Rectal smooth muscle tissue (tissue), 1 donor: ENCODE results near the gene MTFP1.
"Not testable (repeated sequence)": the region's sequence is repeated elsewhere in the genome, so short reads cannot be mapped to it uniquely, and the experiment has no call there.

Source experiments
- H3K27ac ChIP-seq: one replicate; pipeline ENCODE4 v1.7.0; 2013; ENCODE audit warnings: low read depth, low read length, inconsistent platforms
- H3K27me3 ChIP-seq: one replicate; pipeline ENCODE4 v1.7.0; 2013; ENCODE audit warnings: low read length; ENCODE audit not compliant: control insufficient read depth, insufficient read depth
- H3K36me3 ChIP-seq: one replicate; pipeline ENCODE4 v1.7.0; 2013; ENCODE audit warnings: low read length; ENCODE audit not compliant: control insufficient read depth, insufficient read depth
- H3K4me1 ChIP-seq: one replicate; pipeline ENCODE4 v1.7.0; 2013; ENCODE audit warnings: low read length; ENCODE audit not compliant: control insufficient read depth, insufficient read depth
- H3K4me3 ChIP-seq: one replicate; pipeline ENCODE4 v1.7.0; 2013; ENCODE audit warnings: low read length
- H3K9ac ChIP-seq: one replicate; pipeline ENCODE4 v1.7.0; 2013; ENCODE audit warnings: low read length

The MTFP1 gene

DNA sequence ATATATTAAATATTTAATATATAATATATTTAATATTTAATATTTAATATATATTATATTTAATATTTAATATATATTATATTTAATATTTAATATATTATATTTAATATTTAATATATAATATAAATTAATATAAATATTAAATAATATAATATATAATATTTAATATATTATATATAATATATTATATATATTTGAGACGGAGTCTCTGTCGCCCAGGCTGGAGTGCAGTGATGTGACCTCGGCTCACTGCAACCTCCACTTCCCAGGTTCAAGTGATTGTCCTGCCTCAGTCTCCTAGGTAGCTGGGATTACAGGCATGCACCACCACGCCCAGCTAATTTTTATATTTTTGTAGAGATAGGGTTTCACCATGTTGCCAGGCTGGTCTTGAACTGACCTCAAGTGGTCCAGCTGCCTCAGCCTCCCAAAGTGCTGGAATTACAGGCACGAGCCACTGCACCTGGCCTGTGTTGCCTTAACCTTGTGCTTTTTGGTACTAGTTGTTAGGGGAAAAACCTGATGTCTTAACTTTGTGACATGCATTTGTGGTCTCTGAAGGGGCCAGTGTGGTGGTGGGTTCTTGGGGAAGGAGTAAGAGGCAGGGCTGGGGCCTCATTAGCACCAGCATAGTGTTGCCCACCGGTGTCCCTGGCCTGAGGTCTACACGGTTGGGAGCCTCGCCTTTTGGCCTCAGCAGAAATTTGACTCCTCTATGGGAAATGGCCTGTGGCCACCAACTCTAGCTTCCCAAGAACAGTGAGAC is 29.7 kb downstream of the MTFP1 start:
- no peaks in the 10 kb centered on the region for H3K36me3 ChIP-seq
- H3K4me1 ChIP-seq = no peaks in the 10 kb centered on the region
- H3K4me3 ChIP-seq = no peak overlapping the region
- H3K9ac ChIP-seq = no peak overlapping the region
- H3K27ac ChIP-seq = no peak overlapping the region
- peaks cover 5% of the 10 kb centered on the region for H3K27me3 ChIP-seq

DNA sequence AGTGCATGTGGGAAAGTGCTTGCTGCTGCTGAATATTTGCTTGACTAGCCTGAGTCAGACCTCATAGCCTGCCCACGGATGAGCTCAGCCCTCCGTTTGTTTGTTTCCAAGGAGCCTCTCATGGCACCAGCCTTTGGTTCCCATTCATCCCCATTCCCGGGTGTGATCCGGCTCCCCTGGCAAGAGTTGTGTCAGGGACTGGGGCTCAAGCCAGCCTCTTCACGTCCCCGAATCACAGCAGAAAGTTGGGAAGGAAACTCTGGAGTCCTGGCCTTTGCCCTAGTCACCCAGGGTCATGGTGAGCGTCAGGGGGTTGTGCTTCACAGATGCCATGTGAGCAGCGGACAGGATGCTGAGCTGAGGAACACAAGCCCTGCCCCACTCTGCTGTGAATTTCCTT is 32.4 kb downstream of the MTFP1 start:
- Histone ChIP-seq H3K27me3 (no peaks in the 10 kb centered on the region), H3K27ac (no peak overlapping the region), H3K9ac (no peak overlapping the region), H3K36me3 (no peaks in the 10 kb centered on the region), H3K4me3 (no peak overlapping the region), H3K4me1 (no peaks in the 10 kb centered on the region)

DNA sequence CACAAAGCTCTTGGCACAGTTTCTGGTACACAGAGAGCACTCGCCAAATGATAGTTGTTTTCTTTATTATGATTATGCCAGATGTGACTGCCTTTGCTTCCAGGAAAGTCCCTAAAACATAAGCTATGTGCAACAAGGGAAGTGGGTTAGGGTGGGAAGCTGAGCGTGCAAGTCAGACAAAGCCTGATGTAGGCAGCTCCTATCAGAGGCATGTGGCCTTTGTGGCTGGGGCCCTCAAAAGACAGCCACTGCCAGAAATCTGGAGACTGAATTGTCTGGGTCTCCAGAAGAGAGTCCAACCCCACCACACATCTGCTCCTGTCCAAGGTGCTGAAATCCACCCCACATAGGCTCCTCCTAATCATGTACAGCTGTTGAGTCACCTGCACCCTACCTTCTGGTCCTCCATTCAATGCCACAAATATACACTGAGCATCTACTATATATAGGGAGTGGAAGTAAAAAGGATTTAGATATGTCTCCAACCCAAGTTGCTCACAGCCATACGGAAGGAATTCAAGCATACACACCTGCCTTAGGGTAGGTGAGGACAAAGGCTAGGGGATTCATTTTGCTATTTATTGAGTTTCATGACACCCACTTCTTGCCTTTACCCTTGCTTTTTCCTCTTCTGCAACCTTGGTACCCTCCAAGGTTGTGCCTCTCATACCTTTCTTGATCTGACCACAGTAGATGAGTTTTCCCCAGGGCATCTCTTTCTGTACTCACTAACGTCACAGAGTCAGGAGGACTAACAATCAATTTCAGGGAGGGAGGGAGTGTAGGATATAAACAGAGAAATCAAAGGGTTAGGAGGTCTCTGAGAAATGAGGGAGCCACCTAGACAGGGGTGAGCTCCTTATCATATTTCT is 33.8 kb downstream of the MTFP1 start:
- H3K27me3 ChIP-seq = no peaks in the 10 kb centered on the region
- no peaks in the 10 kb centered on the region for H3K36me3 ChIP-seq
- H3K27ac ChIP-seq = no peak overlapping the region
- no peaks in the 10 kb centered on the region for H3K4me1 ChIP-seq
- no peak overlapping the region for H3K9ac ChIP-seq
- H3K4me3 ChIP-seq = no peak overlapping the region

DNA sequence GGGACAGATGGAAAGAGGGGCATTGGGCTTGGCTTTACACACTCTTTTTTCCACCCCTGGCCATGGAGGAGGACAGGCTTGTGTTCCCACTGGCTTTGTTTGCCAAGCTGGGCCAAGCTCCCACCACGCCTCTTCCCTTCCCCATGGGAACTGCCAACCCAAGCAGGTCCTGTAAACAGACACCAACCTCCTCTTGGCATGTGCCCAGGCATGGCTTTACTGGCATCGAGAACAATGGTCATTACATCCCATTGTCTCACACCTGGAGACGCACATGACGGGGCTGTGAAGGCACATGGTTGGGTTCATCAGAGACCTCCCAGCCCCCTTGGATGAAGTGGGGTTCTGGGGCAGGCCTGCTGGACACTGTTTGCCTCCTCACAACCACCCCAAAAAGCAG is 34.6 kb downstream of the MTFP1 start:
- no peaks in the 10 kb centered on the region for H3K27me3 ChIP-seq
- H3K36me3 ChIP-seq = no peaks in the 10 kb centered on the region
- no peak overlapping the region for H3K9ac ChIP-seq
- no peak overlapping the region for H3K27ac ChIP-seq
- H3K4me1 ChIP-seq = no peaks in the 10 kb centered on the region
- H3K4me3 ChIP-seq = no peak overlapping the region

DNA sequence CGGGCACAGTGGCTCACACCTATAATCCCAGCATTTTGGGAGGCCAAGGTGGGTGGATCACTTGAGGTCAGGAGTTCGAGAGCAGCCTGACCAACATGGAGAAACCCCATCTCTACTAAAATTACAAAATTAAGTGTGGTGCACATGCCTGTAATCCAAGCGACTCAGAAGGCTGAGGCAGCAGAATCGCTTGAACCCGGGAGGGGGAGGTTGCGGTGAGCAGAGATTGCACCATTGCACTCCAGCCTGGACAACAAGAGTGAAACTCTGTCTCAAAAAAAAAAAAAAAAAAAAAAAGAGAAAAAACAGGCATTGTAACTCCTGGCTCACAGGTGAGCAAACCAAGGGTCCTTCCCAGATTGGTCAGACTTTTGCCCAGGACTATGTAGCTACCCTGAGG is 35.0 kb downstream of the MTFP1 start:
- H3K9ac ChIP-seq, H3K27ac ChIP-seq, H3K4me1 ChIP-seq, H3K27me3 ChIP-seq, H3K4me3 ChIP-seq, H3K36me3 ChIP-seq: not testable (repeated sequence)

DNA sequence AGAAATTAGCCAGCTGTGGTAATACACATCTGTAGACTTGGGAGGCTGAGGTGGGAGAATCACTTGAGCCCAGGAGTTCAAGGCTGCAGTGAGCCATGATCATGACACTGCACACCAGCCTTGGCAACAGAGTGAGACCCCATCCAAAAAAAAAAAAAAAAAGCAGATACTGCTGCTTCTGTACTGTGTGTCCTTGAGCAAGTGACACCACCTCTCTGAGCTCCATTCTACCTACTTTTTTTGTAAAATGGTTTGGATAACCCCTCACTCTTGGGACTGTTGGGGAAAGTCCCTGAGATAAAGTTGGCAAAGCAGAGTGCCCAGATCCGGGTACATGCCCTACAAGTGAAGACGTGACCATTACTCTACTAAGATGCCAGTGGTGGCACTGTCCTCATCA is 43.6 kb downstream of the MTFP1 start:
- no peak overlapping the region for H3K27ac ChIP-seq
- H3K4me1 ChIP-seq = no peaks in the 10 kb centered on the region
- H3K9ac ChIP-seq = no peak overlapping the region
- H3K27me3 ChIP-seq = peaks cover 4% of the 10 kb centered on the region
- H3K4me3 ChIP-seq = no peak overlapping the region
- H3K36me3 ChIP-seq = no peaks in the 10 kb centered on the region

DNA sequence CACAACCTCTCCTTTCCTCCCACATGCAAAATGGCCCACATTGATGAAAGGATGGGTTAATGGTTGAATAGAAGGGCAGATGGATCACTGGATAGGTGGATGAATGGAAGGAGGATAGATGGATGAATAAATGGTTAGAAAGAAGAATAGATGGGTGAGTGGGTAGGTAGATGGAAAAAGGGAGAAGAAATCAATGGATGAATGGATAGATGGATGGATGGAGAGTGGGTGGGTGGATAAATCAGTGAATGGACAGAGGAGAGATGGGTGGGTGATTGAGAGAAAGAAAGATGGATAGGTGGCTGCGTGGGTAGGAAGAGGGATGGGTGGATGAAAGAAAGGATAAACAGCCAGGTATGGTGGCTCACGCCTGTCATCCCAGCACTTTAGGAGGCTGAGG is 45.1 kb downstream of the MTFP1 start:
- no peak overlapping the region for H3K4me3 ChIP-seq
- no peaks in the 10 kb centered on the region for H3K4me1 ChIP-seq
- no peaks in the 10 kb centered on the region for H3K36me3 ChIP-seq
- peaks cover 4% of the 10 kb centered on the region for H3K27me3 ChIP-seq
- no peak overlapping the region for H3K27ac ChIP-seq
- no peak overlapping the region for H3K9ac ChIP-seq

DNA sequence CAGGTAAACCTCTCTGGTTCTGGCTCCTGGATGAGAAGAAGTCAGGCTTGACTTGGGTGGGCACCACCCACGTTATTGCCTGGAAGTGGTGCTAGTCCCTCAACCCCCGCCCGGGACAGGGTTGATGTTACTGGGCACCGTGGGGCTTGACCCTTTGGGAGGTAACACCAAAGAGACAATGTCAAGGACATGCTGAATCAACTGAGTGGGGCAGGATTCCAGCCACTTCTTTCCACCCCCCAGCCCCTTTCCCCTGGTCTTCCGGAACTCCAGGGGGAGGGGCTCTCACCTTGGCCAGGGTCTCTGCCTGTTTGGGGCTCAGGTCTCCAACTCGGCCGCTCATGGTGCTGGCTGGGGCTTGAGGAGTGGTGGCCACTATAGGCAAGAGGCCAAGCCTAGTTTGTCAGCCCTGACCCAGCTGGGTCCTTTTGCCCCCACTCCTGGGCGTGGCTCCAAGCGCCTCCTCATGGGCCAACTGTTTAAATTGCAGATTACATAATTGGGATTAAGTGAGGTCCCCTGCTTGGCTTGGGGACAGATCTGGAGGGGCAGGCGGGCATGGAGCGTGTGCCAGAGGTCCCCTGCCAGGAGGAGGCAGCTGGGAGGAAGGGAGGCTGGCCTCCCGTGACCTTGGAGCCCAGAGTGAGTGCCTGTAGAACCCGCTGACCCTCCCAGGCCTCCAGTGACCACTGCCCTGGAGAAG is 46.2 kb downstream of the MTFP1 start, which contains the start of gene SEC14L3:
TSS of gene SEC14L3 (minus strand) at position 402 of the 703 bp plus-strand sequence. CDS start at position 343, 59 bp downstream.
- Histone ChIP-seq H3K36me3 (no peaks in the 10 kb centered on the region), H3K27me3 (peaks cover 4% of the 10 kb centered on the region), H3K9ac (no peak within 1 kb of the TSS), H3K4me3 (no peak within 1 kb of the TSS), H3K4me1 (no peaks in the 10 kb centered on the region), H3K27ac (no peak within 1 kb of the TSS)

DNA sequence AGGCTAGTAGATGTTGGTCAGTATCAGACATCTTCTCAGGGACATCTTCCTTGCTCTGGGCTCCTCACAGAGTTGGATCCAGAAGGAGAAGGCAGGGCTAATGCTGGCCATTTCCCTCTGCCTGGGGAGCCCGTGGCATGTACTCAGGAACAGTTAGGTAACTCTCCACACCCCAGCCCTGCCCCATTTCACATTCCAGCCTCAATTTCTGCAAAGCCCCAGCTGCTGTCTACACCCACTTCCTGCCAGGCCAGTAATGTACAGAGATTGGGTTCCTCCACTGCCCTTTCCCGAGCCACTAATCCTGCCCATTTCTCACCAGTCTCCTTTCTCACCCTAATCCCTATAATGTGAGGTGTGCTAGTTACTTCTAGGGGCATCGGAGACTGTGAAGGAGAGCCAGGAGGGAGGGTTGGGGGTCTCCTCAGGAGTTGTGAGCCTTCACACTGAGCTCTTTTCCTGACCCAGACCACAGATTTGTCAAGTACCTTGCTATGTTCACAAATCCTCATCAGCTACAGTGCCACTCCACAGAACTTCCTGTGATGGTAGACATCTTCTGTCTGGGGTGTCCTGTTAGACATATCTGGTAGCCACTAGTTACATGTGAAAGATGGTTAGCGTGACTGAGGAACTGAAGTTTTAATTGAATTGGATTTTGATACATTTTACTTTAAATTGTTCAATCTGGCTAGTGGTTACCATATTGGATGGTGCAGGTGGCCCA is 47.6 kb downstream of the MTFP1 start:
- H3K4me3 ChIP-seq = no peak overlapping the region
- no peak overlapping the region for H3K27ac ChIP-seq
- H3K9ac ChIP-seq = no peak overlapping the region
- H3K36me3 ChIP-seq = no peaks in the 10 kb centered on the region
- no peaks in the 10 kb centered on the region for H3K4me1 ChIP-seq
- peaks cover 4% of the 10 kb centered on the region for H3K27me3 ChIP-seq

DNA sequence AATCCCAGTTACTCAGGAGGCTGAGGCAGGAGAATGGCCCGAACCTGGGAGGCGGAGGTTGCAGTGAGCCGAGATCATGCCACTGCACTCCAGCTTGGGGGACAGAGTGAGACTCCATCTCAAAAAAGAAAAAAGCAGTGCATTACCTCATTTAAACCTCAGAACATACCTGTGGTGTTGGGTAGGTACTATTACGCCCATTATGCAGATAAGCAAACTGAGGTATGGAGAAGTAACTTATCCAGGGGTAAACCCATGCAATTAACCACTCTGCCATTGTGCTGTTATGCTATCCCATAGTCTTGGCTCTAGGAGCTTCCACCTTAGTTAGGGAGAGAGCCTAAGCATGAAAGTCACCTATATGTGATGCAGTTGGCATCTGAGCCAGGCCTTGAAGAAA is 48.6 kb downstream of the MTFP1 start:
- Histone ChIP-seq H3K27ac (no peak overlapping the region), H3K4me1 (no peaks in the 10 kb centered on the region), H3K27me3 (peaks cover 4% of the 10 kb centered on the region), H3K9ac (no peak overlapping the region), H3K4me3 (no peak overlapping the region), H3K36me3 (no peaks in the 10 kb centered on the region)

DNA sequence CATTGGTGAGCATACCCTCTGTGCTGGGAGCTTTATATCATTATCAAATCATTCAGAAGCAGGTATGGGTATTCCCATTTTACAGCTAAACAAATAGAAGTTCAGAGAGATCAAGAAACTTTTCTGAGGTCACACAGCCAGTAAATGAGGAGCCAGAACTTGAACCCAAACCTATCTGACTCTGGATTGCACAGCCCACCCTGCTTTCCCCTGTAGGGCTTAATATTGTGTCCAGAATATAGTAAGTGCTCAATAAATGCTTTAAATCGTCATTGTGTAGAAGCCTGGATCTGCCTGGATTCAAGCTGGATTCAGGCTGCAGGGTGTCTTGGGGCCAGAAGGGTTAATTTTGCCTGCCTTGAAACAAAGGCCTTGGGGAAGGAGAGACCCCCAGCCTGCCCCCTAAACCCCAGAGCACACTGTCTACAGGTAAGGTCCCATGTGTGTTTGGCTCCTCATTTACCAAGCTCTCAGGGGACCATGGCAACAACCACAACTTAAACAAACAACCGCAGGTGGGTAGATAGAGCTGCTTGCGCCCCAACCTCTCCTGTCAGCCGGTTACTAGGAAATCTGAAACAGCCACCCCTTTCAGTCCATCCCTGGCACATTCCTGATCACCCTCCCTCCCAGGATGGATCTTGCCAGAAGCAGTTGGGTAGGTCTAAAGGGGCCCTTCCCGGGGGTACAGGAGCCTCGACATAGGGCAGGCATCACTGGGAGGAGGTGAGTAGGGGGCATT is 49.3 kb downstream of the MTFP1 start:
- no peak overlapping the region for H3K27ac ChIP-seq
- H3K27me3 ChIP-seq = no peaks in the 10 kb centered on the region
- H3K4me1 ChIP-seq = no peaks in the 10 kb centered on the region
- H3K36me3 ChIP-seq = no peaks in the 10 kb centered on the region
- H3K9ac ChIP-seq = no peak overlapping the region
- no peak overlapping the region for H3K4me3 ChIP-seq
